Stimulated activated CD8-positive, alpha-beta memory T cell treated with anti-CD3 and anti-CD28 coated beads, Interleukin-7, amount 100 ng/mL, for 48 hours (primary cell): ENCODE results near the gene ABHD5.

Source experiments
- DNase-seq, 2 donors: peaks; one replicate each; pipeline ENCODE4 v3.0.0-alpha.2; 2020; ENCODE audit warnings: low read depth in 1 of 2; ENCODE audit errors: extremely low read depth in 1 of 2

ABHD5 gene

DNA sequence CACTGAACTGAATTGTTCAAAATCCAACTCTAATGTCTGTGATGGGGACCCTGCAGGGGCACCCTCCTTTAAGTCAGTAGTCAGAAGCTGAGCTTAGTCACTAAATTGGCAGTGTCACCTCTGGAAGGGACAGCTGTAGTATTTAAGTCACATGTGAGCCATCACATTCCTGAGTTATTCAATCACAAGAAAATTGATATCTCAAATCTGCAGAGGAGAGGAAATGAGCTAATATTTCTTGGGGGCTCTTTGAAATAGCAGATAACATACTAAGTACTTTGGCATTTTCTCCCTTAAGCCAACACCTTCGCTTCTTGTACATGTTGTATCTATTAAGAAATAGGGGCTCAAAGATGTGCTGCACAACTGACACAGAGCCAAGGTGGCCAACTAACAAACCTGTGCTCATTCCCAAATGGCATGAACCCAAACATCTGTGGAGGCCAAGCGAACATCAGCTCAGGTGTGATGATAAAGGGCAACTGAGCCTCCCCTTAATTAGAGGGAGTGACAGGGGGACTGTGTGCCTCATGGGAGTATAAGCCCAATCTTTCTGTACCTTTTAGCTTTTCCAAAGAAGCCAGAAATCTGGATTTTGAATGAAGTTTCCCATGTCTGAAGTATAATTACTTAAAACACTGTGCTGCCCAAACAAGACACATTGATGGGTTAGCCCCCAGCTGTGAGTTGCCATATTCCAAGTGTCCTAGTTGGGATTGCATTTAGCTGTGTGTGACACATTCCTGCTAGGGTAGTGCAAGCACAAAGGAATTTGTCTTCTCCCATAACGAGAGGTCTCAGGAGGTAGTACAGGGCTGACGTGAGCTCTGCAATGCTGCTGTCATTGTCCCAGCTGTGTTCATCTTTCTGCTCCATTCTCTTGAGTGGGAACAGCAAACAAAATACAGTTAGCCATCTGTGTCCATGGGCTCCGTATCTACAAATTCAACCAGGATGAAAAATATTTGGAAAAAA lies 63.3 kb downstream of the ABHD5 start:
- DNase-seq, result no peak

DNA sequence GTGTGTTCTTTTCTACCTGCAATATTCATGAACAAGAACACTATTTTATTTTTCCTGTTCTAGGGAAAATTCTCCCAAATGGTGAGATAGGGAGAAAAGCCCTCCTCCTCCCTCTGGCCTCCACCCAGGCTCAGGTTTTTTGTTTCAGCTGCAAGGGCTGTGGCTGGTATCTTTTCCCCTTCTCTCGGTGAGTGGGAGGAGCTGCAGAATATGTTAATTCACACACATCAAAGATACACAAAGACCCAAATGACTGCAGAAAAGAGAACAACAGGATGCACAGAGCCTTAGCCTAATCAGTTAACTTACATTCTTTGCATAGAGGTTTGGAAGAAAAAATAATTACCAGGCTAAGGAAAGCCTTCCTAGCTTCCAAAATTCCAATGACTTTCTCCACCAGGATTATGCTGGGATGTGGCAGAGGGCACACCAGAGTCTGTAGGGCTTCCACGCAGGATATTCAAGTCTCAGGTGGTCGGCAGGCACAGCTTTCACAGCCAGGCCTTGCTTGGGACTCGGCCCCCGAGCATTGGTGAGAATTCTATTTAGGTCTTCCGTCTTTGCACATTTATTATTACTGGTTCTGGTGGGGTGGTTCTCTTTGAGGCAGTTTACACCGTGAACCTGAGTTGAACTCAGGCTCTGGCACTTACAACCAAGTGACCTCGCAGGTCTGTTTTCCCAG lies 64.9 kb downstream of the ABHD5 start:
- no peak for DNase-seq

DNA sequence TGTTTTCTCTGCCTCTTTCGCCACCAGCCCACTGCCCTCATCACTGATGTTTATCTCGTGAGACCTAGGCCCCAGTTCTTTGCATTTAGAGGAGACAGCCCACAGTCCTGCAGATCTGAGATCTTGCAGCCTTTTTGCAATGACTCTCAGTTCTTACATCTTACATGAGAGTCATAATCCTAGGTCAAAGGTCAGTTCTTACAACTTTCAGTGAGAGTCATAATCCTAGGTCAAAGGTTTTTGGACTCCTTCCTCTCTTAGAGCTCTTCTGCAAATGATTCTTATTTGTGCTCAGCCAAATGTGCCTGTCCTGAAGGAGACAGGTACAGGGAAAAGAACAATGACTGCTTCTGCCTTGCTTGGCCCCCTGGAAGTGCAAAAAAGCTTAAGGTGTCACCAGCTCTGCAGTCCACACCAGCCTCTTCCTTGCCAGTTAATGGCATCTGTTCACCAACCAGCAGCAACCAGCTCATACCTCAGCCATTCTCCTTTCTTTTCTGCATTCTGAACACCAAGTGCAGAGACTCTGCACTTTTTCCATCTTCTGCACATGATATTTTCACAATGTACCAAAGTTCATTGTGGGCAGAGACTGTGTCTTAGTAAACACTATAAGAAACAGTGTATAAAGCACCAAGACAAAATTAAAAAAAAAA lies 67.1 kb downstream of the ABHD5 start:
- DNase-seq, result no peak

DNA sequence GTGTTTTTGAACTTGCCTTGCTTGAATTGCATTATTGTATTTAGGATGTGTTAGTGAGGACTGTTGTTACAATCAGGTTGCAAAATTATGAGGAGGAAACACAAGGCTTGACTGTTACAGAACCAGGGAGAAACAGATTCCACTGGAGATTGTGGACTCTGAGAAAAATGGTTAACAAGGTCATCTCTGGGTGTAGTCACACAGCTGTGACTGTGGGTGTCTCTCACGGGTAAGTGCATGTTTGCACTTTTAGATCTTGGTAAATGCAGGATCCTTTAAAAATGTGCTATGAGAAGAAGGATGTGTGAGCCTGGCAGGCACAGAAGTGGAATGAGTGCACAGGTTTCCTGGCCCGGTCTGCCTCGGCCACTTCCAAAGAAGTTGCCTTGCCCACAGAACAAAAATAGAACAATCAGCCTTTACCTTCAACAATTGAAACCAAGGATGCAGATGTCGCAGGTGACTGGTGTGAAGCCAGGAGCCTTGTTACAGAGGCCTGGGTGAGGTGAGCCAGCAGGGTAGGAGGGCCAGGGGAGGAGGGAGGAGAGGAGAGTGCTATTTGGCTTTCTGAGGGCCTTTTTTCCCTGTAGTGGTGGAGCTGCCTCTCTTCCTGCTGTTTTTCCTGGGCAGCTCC lies 68.0 kb downstream of the ABHD5 start:
- DNase-seq, result no peak

DNA sequence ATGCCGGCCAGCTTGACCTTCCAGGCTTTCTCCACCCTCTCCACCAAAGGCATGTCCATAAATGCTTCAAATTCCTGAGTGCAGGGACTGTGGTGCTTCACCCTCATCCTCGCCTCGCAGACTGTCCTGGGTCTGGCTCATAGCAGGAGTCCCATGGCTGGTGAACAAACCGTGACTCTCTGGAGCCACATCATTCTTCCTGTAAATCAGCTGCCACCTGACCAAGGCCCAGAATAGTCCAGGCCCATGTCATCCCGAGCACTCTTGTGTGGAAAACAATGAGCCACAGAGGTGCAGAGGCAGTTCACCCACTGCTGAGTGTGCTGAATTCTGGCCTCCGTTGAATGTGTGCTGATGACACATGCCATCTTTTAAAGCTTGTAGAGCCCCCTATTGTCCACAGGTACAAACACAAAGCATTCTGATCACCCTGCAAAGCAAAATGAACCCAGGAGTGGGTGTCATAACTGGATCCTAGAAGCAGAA lies 68.6 kb downstream of the ABHD5 start:
- no peak for DNase-seq

DNA sequence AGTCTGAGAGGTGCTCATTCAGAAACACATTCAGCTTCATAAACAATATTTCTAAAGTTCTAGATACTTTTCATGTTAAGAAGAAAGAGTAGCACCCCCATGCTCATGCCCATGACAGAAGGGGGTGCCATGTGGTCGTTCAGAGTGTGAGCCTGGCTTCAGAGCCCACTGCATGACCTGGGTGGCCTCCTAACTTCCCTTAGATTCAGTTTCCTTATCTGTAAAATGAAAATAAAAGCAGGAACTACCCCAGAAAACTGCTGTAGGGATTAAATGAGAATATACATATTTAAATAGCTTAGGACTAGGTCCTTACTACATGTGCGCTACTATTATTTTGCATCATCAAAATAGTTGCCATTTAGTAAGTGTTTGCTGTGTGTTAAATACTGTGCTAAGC lies 69.2 kb downstream of the ABHD5 start:
- no peak for DNase-seq

DNA sequence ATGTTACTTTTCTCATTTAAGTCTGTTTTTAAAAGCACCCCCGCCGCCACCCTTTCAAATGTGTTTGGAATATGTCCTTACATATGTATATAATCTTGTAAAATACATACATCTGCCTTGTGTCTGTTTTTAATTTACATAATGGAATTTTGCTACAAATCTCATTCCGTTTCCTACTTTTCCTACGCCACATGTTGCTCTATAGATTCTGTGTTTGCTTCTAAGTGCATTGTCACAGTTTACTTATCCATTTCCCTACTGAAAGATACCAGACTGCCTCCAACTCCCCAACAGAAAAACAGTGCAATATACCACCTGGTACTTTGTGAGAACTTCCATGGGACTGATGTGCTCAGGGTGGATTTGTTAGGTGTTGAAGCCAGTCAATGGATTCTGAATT lies 70.2 kb downstream of the ABHD5 start:
- DNase-seq, result no peak

DNA sequence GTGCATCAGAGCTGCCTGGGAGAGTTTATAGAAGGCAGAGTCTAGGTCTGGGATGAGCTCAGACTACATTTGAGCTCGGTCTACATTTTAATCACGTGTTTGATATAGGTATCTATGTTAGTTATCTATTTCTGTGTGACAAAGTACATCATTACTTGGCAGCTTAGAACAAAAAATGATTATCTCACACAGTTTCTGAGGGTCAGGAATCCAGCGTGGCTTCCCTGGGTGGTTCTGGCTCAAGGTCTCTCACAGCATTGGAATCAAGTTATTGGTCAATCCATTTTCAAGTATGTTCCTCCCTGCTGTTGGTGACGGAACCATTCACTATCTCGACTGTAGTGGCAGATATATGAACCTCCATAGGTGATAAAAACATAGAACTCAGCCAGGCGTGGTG lies 71.7 kb downstream of the ABHD5 start:
- DNase-seq, result no peak

DNA sequence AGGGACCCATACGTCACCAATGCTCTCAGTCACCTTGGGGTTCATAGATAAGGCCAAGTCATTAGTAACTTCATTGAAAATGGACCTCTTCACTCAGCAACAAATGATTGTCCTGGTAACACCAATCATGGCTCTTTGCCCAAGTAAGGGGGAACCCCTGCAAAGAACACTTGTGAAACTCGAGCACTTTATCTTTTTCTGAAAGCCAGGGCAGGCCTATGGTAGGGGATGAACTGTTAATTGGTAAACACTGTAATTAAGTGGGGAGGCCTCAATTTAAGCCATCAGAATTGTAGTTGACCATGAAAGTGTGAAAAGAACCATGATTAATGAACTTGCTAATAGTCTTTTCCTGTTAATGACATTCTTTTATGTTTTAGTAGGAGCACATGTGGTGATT lies 73.3 kb downstream of the ABHD5 start:
- no peak for DNase-seq

DNA sequence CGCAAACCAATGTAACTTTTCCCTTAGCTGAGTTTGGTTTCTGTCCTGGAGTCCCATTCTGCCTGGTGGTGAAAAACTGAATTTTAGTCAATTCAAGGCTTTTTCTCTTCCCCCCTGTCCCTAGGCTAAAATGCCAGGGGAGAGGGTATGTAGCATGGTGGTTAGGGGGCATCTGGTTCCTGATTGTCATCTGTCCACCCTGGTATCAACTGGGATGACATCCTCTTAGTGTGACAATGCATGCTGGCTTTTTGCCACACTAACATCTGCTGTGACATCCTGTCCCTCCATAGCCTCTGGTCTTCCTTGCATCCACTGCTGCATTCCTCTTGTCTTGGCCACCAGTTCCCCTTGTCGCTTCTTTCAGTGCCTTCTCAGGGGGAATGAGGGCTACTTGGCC lies 73.7 kb downstream of the ABHD5 start:
- DNase-seq, result no peak

DNA sequence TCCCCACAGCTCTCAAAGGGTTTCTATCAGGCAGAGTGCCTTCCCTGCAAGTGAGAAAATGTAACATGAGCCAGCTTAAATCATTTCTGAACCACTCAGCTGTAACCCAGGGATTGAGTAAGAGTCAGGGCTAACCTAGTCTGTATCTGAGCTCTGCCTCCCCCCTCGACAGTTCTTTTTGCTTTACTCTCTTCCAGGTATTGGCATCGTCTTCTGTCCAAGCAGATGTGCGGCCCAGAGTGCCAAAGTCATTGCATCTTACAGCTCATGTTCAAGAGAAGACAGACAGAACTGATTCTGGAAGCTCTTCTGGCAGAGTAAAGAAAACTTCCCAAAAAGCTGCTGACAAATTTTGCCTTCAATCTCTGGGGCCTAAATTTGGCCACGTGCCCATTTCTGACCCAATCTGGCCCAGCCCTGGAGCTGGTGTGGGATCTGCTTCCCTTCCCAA lies 74.8 kb downstream of the ABHD5 start:
- no peak for DNase-seq

DNA sequence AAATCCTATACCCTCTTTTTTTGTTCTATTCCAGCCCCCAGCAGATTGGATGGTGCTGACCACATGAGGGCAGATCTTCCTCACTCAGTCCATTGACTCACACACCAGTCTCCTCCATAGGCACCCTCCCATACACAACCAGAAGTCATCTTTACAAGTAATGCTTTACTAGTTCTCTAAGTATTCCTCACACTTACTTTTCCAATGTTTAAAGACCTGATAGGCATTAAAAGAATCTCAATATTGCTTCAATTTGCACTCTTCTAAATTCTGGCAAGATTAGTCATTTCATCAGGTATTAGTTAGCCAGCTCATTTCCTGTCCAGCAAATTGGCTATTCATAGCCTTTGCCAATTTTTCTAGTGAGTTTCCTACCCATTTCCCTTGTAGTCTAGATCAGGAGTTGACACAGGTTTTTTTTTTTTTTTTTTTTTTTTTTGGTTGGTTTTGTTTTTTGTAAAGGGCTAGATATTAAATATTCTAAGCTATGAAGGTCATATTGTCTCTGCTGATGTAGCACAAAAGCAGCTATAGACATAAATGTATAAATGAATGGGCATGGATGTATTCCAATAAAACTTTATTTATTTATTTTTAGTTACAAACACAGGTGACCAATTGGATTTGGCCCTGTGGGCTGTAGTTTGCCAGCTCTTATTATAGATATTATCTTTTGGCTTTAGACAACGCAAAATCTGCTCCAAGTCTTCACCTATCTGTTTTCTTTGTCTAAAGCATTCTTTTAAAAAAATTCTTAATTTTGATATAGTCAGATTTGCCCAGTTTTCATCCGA lies 76.1 kb downstream of the ABHD5 start:
- DNase-seq, result no peak

DNA sequence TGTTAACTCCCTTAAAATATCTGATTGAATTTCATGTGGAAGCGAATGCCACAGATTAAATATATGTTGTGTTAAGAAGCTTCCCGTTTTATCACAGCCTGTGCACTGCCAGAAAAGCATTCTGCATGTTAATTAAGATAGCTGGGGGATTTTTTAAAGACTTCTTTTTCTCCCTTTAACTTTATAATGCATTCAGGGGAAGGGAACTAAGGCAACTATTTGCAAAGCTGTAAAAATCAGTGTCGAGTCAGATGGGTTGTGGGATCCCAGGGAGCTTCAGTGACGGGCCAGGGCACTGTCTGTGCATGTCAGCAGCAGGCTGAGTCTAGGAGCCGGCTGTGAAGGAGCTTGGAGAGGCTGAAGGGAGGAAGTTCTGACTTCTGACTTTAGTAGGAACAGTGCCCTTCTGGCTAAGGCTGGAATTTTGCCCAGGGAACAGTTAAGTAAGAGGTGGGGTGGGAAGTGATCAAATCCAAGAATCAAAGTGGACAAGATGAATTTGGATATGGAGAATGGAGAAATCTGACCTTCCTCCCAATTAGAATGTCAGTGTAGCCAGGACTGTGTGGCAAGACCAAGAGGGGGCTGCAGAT lies 77.7 kb downstream of the ABHD5 start:
- no peak for DNase-seq

DNA sequence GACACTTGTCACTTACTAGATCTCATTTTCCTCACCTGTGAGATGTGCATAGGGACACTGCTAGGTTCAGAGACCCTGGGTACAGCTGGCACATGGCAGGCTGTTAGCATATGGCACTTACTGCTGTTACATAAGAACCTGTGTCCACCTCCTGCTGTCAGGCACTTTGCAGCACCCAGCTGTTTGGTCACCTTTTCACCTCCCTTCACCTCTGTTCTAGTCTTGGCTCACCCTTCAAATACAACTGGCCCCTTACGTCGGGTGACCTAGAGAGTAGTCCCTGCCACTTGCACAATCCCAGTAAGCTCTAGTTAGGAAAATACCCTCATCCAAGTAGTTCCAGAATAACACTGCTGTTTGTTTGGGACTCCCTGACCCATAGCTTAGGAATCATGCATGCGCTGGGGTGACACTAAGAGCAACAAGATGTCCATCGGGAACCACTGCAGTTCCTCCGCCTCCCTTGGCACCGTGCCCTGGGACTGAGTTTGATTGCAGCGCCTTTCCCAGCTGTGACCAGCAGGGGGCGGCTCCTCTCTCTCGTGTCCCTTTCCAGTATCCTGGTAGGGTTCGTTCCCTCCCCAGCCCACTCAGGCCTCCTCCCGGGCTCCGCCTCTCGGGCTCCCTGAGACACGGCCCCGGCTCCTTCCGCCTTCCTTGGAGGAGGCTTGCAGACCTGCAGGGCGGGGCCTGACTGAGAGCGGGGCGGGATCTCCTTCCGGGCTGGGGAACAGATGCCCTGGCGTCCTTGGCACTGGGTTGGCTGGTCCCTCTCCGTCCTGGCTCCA lies 78.6 kb downstream of the ABHD5 start:
- peak; percentile 26 to 53 for DNase-seq

DNA sequence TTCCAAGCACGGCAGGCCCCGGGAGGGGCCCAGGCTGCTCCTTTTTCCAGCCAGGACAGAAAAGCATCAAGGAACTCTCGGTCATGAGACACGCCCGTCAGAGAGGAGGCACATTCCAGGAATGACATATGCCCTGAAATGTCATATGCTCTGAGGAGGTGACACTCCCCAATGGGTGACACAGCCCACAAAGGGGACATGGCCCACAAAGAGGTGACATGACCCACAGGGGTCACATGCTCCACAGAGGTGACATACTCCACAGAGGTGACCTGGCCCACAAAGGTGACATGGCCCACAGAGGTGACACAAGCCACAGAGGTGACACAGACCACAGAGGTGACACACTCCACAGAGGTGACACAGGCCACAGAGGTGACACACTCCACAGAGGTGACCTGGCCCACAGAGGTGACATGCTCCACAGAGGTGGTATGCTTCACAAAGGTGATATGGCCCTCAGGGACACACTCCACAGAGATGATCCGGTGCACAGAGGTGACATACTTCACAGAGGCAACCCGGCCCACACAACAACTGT lies 79.2 kb downstream of the ABHD5 start:
- DNase-seq, result no peak

DNA sequence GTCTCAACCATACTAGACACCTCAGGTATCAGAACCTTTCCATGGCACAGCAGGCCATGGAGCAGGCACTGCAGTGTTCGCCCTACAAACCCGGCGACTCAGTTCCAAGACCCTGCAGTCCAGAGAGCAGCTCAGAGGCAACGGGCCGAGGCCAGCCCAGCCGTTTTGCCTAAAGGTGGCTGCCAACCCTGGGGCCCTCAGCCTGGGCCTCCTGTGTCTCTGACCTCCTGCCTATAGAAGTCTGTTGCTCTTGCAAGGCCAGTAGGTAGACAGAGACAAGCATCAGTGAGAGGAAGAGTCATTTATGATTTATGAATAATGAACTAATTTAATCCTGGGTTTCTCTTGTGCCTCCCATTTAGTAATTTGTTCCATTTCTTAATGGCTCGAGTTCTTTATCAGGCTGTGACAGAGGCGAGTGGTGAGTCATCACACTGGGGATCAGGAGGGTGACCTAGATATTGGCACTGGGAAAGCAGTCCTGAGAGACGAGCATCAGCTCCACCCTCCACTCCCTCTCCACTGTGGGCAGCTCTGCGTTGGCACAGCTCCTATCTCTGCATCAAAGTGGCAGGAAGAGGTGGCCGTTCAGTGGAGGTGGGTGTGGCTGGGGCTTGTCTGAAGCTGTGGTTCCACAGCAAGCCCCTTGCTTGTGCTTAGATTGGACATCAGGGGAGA lies 79.8 kb downstream of the ABHD5 start:
- DNase-seq, result no peak

DNA sequence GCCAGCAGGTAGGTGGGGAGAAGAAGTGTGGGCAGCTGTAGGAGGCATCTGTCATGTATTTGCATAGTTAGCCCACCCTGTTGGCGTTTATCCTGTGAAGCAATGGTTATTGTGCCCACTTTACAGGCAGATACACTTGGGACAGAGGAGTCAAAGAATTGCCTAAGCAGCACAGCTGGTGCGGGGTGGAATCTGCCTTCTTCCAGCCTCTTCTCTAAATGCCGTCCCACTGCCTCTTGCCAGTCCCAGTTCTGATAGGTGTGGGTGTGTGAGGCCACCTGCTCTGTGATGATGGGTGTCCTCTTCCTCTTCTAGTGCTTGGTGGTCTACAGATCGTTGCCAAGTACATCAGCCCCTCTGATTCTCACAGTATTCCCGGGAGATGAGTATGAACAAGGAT lies 80.9 kb downstream of the ABHD5 start:
- no peak for DNase-seq
